Measurements from ENCODE around the gene SLC38A8. TPM values are rescaled to one million over a fixed set of nuclear protein-coding genes. Genes with fewer than 3 reads are reported as not detected.

SLC38A8 gene
- total RNA-seq, 4 donors from 2014 or later, result not detected

GRCh38 chr16:83960521-83961249 is 81.9 kb downstream of the SLC38A8 start:
- H3K27ac ChIP-seq, result no peak overlapping the region
- H3K27me3 ChIP-seq, result no peaks in the 10 kb centered on the region
- intact Hi-C loops (cut with DNase I), result loop anchor here (10.0 kb wide), 1 partner anchor 224 kb away; the partner anchor contains the start of gene TAF1C
- TF ChIP-seq CTCF (IDR thresholded peaks at IDR 0.05) (no peak), POLR2A (IDR thresholded peaks at IDR 0.05) (no peak)
- no peaks in the 10 kb centered on the region for H3K9me3 ChIP-seq
- no peak overlapping the region for H3K4me3 ChIP-seq (replicated peaks in 1 of 3)
- no peak for DNase-seq
- 93 to 96% methylated on average over 15 to 23 of the region's 29 CpGs for WGBS, 2 donors
- H3K36me3 ChIP-seq, result peaks cover 41 to 68% of the 10 kb centered on the region in 2 donors
- no peaks in the 10 kb centered on the region for H3K4me1 ChIP-seq

Small RNA genes lying within 50 kb of the gene (small RNA-seq; reads per million reads assigned to genes)
- not detected for gene RNA5SP432

Other genes with a start within 250 kb of the SLC38A8 start
- gene HSBP1, start 234.8 kb downstream of the SLC38A8 start, total RNA-seq, result 10 to 100 TPM; 17.7 to 50.7 (median 23.9) TPM
- gene MLYCD, start 143.7 kb downstream of the SLC38A8 start, total RNA-seq, result 10 to 100 TPM in 3 of 4 donors, 1 to 10 TPM in 1; 9.9 to 22.0 (median 12.0) TPM
- 10 to 100 TPM; 14.5 to 53.5 (median 31.9) TPM for gene OSGIN1, start 89.6 kb downstream of the SLC38A8 start, total RNA-seq
- gene NECAB2, start 74.6 kb downstream of the SLC38A8 start, total RNA-seq, result under 1 TPM in 2 of 4 donors, not detected in 2; 0.63 to 0.94 TPM
- gene MBTPS1, start 74.1 kb upstream of the SLC38A8 start, total RNA-seq, result 100 to 1,000 TPM; 126 to 185 (median 166) TPM
- gene HSDL1, start 102.4 kb upstream of the SLC38A8 start, total RNA-seq, result 10 to 100 TPM; 37.2 to 82.9 (median 59.5) TPM
- gene DNAAF1, start 102.5 kb upstream of the SLC38A8 start, total RNA-seq, result 10 to 100 TPM in 1 of 4 donors, 1 to 10 TPM in 3; 1.5 to 11.2 (median 2.8) TPM
- gene TAF1C, start 144.3 kb upstream of the SLC38A8 start, total RNA-seq, result 10 to 100 TPM; 29.4 to 64.2 (median 56.3) TPM
- gene ADAD2, start 148.4 kb upstream of the SLC38A8 start, total RNA-seq, result under 1 TPM; 0.24 to 0.78 (median 0.54) TPM
- not detected for gene KCNG4, start 197.2 kb upstream of the SLC38A8 start, total RNA-seq

Measured in thyroid gland (tissue), 4 donors.